CD8-positive, alpha-beta memory T cell (primary cell): ENCODE data around the gene LTBP1. TPM values are rescaled to one million over a fixed set of nuclear protein-coding genes. Genes with fewer than 3 reads are reported as not detected.
"Not testable (repeated sequence)": the region's sequence is repeated elsewhere in the genome, so short reads cannot be mapped to it uniquely, and the experiment has no call there.

ENCODE experiments used
- CTCF ChIA-PET: fragments of 350-600 bp; sonication (Branson Sonifier 250); formaldehyde crosslinking; loops from one replicate; lab custom pipeline; 2021; ENCODE audit warnings: antibody characterized with exemption; lab: Charles Lee
- POLR2A ChIA-PET: fragments of 350-600 bp; sonication (Branson Sonifier 250); formaldehyde crosslinking; loops from one replicate; lab custom pipeline; 2021; ENCODE audit warnings: antibody characterized with exemption; lab: Charles Lee
- DNase-seq, 5 donors: peaks; one replicate each; pipeline versions ENCODE4 v3.0.0 to v3.0.0-alpha.2; 2020 to 2022; ENCODE audit warnings: mixed read lengths in 1 of 5
- H3K27ac ChIP-seq: one replicate; pipeline ENCODE4 v1.7.0; 2013; ENCODE audit warnings: low read depth, mild to moderate bottlenecking, low read length, moderate library complexity
- H3K27me3 ChIP-seq: 2 replicates; pipeline ENCODE4 v1.7.0; 2013; ENCODE audit warnings: low read length, mild to moderate bottlenecking; ENCODE audit not compliant: insufficient read depth, poor library complexity, severe bottlenecking
- H3K36me3 ChIP-seq: 2 replicates; pipeline ENCODE4 v1.7.0; 2013; ENCODE audit warnings: mild to moderate bottlenecking, low read length, moderate library complexity; ENCODE audit not compliant: insufficient read depth
- H3K4me1 ChIP-seq: 2 replicates; pipeline ENCODE4 v1.7.0; 2013; ENCODE audit warnings: mild to moderate bottlenecking, low read length, moderate library complexity; ENCODE audit not compliant: insufficient read depth
- H3K4me3 ChIP-seq: 2 replicates; pipeline ENCODE4 v1.7.0; 2013; ENCODE audit warnings: mild to moderate bottlenecking, low read length
- H3K9me3 ChIP-seq: 2 replicates; pipeline ENCODE4 v1.7.0; 2013; ENCODE audit warnings: mild to moderate bottlenecking, low read length
- H3K27ac Mint-ChIP-seq, 8 donors: one replicate each; pipeline ENCODE4 v1.8.0; 2020 to 2021; ENCODE audit warnings: mixed read lengths in 8 of 8, mild to moderate bottlenecking in 6 of 8, inconsistent platforms in 3 of 8, moderate library complexity in 3 of 8
- H3K27me3 Mint-ChIP-seq, 2 donors: one replicate each; pipeline ENCODE4 v1.8.0; 2020 to 2021; ENCODE audit warnings: mixed read lengths in 2 of 2, mild to moderate bottlenecking in 1 of 2, moderate library complexity in 1 of 2
- H3K36me3 Mint-ChIP-seq, 3 donors: one replicate each; pipeline ENCODE4 v1.8.0; 2020 to 2021; ENCODE audit warnings: mixed read lengths in 3 of 3, inconsistent platforms in 1 of 3, mild to moderate bottlenecking in 1 of 3
- H3K4me1 Mint-ChIP-seq, 3 donors: one replicate each; pipeline ENCODE4 v1.8.0; 2020 to 2021; ENCODE audit warnings: mixed read lengths in 3 of 3, inconsistent platforms in 1 of 3, mild to moderate bottlenecking in 1 of 3
- H3K4me3 Mint-ChIP-seq, 7 donors: one replicate each; pipeline ENCODE4 v1.8.0; 2020 to 2021; ENCODE audit warnings: mixed read lengths in 7 of 7, mild to moderate bottlenecking in 6 of 7, moderate library complexity in 4 of 7, inconsistent platforms in 2 of 7
- H3K9me3 Mint-ChIP-seq, 5 donors: one replicate each; pipeline ENCODE4 v1.8.0; 2020 to 2022; ENCODE audit warnings: mixed read lengths in 5 of 5, mild to moderate bottlenecking in 3 of 5, moderate library complexity in 2 of 5, inconsistent platforms in 1 of 5
- polyA plus RNA-seq: library from polyadenylated mRNA; unstranded; fragments of 300-500 nt; fragmentation: Illumina TruSeq; gene quantifications from one replicate; pipeline ENCODE4 v1.2.3, GENCODE V29; 2021
- total RNA-seq, 2 experiments: library from RNA; stranded (reverse); gene quantifications; one replicate each; pipeline ENCODE4 v1.2.3, GENCODE V29; 2021

The LTBP1 gene
- total and polyA plus RNA-seq, 3 experiments from 2014 or later, result not detected

- no peak overlapping the region for H3K4me3 ChIP-seq
- H3K27ac ChIP-seq, result no peak overlapping the region
- CTCF ChIA-PET, result no interaction called here
- no peaks in the 10 kb centered on the region for H3K27me3 ChIP-seq
- H3K9me3 Mint-ChIP-seq, result peaks cover 0 to 1% (median 0%) of the 10 kb centered on the region in 5 donors
- no peak overlapping the region for H3K4me3 Mint-ChIP-seq
- POLR2A ChIA-PET, result no interaction called here
- no peaks in the 10 kb centered on the region for H3K4me1 ChIP-seq
- H3K9me3 ChIP-seq, result no peaks in the 10 kb centered on the region
- H3K27me3 Mint-ChIP-seq, result peaks cover under 1 to 2% of the 10 kb centered on the region in 2 donors
- no peaks in the 10 kb centered on the region for H3K36me3 Mint-ChIP-seq
- no peak for DNase-seq
- H3K4me1 Mint-ChIP-seq, result no peaks in the 10 kb centered on the region
- no peak overlapping the region for H3K27ac Mint-ChIP-seq
- no peaks in the 10 kb centered on the region for H3K36me3 ChIP-seq
These were observed 35.7 kb upstream of the LTBP1 start for GRCh38 chr2:32910883-32911598.

DNA sequence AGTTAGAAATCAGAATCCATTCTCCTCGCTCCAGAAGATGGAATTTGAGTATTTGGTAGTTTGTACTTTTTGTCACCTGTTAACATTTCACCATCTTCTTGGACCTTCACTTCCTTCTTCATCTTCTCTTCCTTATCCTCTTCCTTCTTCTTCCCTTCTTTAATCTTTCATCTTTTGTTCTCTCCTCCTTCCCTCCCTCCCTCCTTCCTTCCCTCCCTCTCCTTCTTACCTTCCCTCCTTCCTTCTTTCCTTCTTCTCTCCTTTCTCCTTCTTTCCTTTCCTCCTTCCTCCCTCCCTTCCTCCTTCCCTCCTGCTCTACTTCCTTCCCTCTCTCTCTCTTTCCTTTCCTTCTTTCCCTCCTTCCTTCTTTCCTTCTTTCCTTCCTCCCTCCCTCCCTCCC is 31.1 kb upstream of the LTBP1 start:
- Mint-ChIP-seq H3K4me1 (no peaks in the 10 kb centered on the region), H3K36me3 (no peaks in the 10 kb centered on the region), H3K9me3 (peaks cover 0 to 1% (median 0%) of the 10 kb centered on the region in 5 donors), H3K27me3 (peaks cover 6 to 11% of the 10 kb centered on the region in 2 donors), H3K27ac (no peak overlapping the region), H3K4me3 (no peak overlapping the region)
- H3K4me3 ChIP-seq, result no peak overlapping the region
- no peak for DNase-seq
- H3K27me3 ChIP-seq, result no peaks in the 10 kb centered on the region
- no peaks in the 10 kb centered on the region for H3K4me1 ChIP-seq
- H3K9me3 ChIP-seq, result no peaks in the 10 kb centered on the region
- no peak overlapping the region for H3K27ac ChIP-seq
- POLR2A ChIA-PET, result no interaction called here
- no peaks in the 10 kb centered on the region for H3K36me3 ChIP-seq
- CTCF ChIA-PET, result no interaction called here

DNA sequence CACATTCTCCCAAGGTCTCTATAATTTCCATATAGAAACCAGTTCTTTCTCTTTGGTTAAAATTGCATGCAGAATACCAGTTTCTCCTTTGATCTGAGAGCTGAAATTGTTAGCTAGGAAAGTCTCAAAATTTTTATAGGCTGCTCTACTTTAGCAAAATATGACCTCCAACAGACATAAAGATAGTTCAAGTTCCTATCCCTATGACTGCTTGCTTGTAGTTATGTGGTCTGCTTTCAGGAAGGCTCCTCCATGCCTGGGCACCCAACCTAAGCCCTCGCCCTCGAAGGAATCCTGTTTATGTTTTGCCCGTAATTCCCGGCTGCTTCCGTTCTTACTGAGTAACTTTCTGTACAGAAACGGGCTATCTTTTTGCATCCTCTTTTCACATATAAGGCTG is 28.0 kb upstream of the LTBP1 start:
- Mint-ChIP-seq H3K9me3 (peaks cover 0 to 1% (median 0%) of the 10 kb centered on the region in 5 donors), H3K4me1 (no peaks in the 10 kb centered on the region), H3K4me3 (no peak overlapping the region), H3K27me3 (peaks cover 9 to 28% of the 10 kb centered on the region in 2 donors), H3K27ac (no peak overlapping the region), H3K36me3 (no peaks in the 10 kb centered on the region)
- no peaks in the 10 kb centered on the region for H3K27me3 ChIP-seq
- H3K36me3 ChIP-seq, result no peaks in the 10 kb centered on the region
- POLR2A ChIA-PET, result no interaction called here
- no peaks in the 10 kb centered on the region for H3K9me3 ChIP-seq
- H3K4me1 ChIP-seq, result no peaks in the 10 kb centered on the region
- no peak overlapping the region for H3K27ac ChIP-seq
- no peak overlapping the region for H3K4me3 ChIP-seq
- no peak for DNase-seq
- CTCF ChIA-PET, result no interaction called here

DNA sequence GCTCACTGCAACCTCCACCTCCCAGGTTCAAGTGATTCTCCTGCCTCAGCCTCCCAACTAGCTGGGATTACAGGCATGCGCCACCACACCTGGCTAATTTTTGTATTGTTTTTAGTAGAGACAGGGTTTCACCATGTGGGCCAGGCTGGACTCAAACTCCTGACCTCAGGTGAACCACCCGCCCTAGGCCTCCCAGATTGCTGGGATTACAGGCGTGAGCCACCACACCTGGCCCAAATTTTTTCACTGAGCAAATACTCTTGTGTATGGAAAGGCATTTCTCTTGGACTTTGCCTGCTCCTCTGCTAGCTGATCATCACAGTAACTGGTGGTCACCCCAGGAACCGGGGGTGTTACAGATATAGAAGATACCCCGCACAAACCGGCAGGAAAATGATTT is 26.9 kb upstream of the LTBP1 start:
- CTCF ChIA-PET, H3K9me3 ChIP-seq, POLR2A ChIA-PET, H3K4me3 ChIP-seq, H3K4me3 Mint-ChIP-seq, H3K36me3 ChIP-seq, H3K27me3 ChIP-seq, H3K4me1 ChIP-seq, H3K27ac Mint-ChIP-seq, H3K36me3 Mint-ChIP-seq, DNase-seq, H3K4me1 Mint-ChIP-seq, H3K27ac ChIP-seq, H3K9me3 Mint-ChIP-seq: not testable (repeated sequence)
- peaks cover 10 to 28% of the 10 kb centered on the region in 2 donors for H3K27me3 Mint-ChIP-seq

DNA sequence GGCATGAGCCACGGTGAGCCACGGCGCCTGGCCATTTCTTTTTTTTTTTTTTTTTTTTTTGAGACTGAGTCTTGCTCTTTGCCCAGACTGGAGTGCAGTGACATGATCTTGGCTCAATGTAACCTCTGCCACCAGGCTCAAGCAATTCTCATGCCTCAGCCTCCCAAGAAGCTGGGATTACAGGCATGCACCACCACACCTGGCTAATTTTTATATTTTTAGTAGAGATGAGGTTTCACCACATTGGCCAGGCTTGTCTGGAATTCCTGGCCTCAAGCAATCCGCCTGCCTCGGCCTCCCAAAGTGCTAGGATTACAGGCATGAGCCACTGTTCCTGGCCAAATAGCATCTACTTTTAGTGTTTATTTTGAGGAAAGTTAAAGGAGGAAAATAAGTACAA is 25.3 kb upstream of the LTBP1 start:
- POLR2A ChIA-PET, H3K4me3 Mint-ChIP-seq, H3K9me3 ChIP-seq, H3K9me3 Mint-ChIP-seq, H3K36me3 ChIP-seq, DNase-seq, H3K4me3 ChIP-seq, CTCF ChIA-PET, H3K4me1 Mint-ChIP-seq, H3K27me3 ChIP-seq, H3K4me1 ChIP-seq, H3K27ac ChIP-seq, H3K36me3 Mint-ChIP-seq, H3K27ac Mint-ChIP-seq: not testable (repeated sequence)
- peaks cover 10 to 30% of the 10 kb centered on the region in 2 donors for H3K27me3 Mint-ChIP-seq

- H3K27ac ChIP-seq, result no peak overlapping the region
- H3K27me3 ChIP-seq, result no peaks in the 10 kb centered on the region
- ChIA-PET POLR2A (no interaction called here), CTCF (no interaction called here)
- no peaks in the 10 kb centered on the region for H3K4me1 Mint-ChIP-seq
- no peaks in the 10 kb centered on the region for H3K36me3 ChIP-seq
- no peaks in the 10 kb centered on the region for H3K9me3 Mint-ChIP-seq
- no peak overlapping the region for H3K4me3 ChIP-seq
- H3K36me3 Mint-ChIP-seq, result no peaks in the 10 kb centered on the region
- peaks cover 16 to 40% of the 10 kb centered on the region in 2 donors for H3K27me3 Mint-ChIP-seq
- no peak overlapping the region for H3K27ac Mint-ChIP-seq
- H3K4me1 ChIP-seq, result no peaks in the 10 kb centered on the region
- DNase-seq, result no peak
- no peak overlapping the region for H3K4me3 Mint-ChIP-seq
- H3K9me3 ChIP-seq, result no peaks in the 10 kb centered on the region
These were observed 24.3 kb upstream of the LTBP1 start for GRCh38 chr2:32922501-32922900.

- Mint-ChIP-seq H3K27me3 (peaks cover 16 to 43% of the 10 kb centered on the region in 2 donors), H3K4me3 (no peak overlapping the region), H3K9me3 (no peaks in the 10 kb centered on the region), H3K27ac (no peak overlapping the region), H3K36me3 (no peaks in the 10 kb centered on the region), H3K4me1 (no peaks in the 10 kb centered on the region)
- H3K27me3 ChIP-seq, result no peaks in the 10 kb centered on the region
- CTCF ChIA-PET, result no interaction called here
- no peaks in the 10 kb centered on the region for H3K36me3 ChIP-seq
- no peak for DNase-seq
- POLR2A ChIA-PET, result no interaction called here
- no peaks in the 10 kb centered on the region for H3K9me3 ChIP-seq
- no peak overlapping the region for H3K4me3 ChIP-seq
- no peaks in the 10 kb centered on the region for H3K4me1 ChIP-seq
- H3K27ac ChIP-seq, result no peak overlapping the region
These were observed 23.6 kb upstream of the LTBP1 start for GRCh38 chr2:32923109-32923508.

DNA sequence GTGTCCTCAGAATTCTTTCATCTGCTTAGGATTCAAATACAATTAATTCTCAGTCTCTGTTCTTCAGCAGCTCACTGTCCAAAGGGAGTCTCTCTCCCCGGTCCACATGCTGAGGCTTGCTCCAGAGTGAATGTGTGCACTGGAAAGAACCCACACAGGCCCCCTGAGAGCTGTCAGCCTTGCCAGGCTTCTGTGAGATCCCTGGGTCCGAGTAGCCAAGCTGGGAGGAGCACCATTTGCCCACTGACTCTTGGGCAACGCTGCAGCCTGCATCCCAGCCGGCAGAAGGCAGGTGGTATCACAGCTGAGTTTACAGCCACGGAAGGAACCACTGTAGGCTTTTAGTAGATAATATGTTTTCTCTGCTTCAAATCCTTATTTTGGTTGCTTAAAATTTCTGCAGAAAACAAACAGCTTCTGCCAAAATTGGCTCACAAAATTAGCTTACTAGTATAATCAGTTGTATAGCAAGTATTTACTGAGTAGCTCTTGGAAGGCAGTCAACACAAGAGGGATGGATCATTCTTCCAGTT is 21.4 kb upstream of the LTBP1 start:
- Mint-ChIP-seq H3K27ac (no peak overlapping the region), H3K36me3 (no peaks in the 10 kb centered on the region), H3K4me1 (no peaks in the 10 kb centered on the region), H3K9me3 (no peaks in the 10 kb centered on the region), H3K27me3 (peaks cover 16 to 34% of the 10 kb centered on the region in 2 donors), H3K4me3 (no peak overlapping the region)
- Histone ChIP-seq H3K9me3 (no peaks in the 10 kb centered on the region), H3K4me1 (no peaks in the 10 kb centered on the region), H3K27me3 (no peaks in the 10 kb centered on the region), H3K4me3 (no peak overlapping the region), H3K27ac (no peak overlapping the region), H3K36me3 (no peaks in the 10 kb centered on the region)
- no peak for DNase-seq
- CTCF ChIA-PET, result no interaction called here
- POLR2A ChIA-PET, result no interaction called here
